GM19035 (cell line): Measurements from ENCODE around the gene MTAP.
"Not testable (repeated sequence)": the region's sequence is repeated elsewhere in the genome, so short reads cannot be mapped to it uniquely, and the experiment has no call there.

ENCODE experiments used
- ATAC-seq: cut with Tn5 transposase; IDR thresholded peaks from one replicate; pipeline ENCODE4 v1.9.1; 2021; ENCODE audit not compliant: unreplicated experiment

Gene MTAP

DNA sequence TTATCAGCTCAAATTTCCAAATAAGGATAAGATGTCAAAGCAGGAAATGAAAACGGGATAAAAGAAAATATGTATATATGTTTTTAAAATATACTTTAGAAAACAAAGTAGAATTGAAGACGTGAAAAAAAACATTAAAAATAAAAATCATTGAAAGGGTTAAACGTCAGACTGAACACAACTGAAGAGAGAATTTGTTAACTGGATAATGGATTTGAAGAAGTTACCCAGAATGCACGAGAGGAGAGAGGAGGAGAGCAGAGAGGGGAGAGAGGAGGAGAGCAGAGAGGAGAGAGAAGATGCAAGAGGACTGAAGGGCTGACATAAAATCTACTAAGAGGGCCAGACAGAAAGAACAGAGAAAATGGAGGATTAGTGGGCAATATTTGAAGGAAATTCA lies 103.8 kb downstream of the MTAP start:
- ATAC-seq: no peak

DNA sequence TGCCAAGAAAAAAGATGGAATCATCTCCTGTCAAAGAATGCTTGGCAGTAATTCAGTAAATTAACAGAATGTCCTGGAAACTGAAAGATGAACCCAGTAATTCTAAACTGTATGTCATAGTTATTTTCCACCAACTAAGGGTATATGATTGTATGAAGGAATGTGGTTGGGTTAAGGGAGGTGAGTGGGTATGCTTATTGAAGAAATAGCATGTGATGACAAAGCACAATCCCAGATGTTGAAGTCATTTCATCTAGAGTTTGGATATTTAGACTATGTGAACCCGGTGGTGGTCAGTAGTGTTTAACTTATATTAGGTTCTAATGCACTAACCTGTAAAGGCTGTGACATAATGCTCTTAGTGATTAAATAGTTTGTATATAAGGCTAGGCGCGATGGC lies 104.4 kb downstream of the MTAP start:
- ATAC-seq: no peak

DNA sequence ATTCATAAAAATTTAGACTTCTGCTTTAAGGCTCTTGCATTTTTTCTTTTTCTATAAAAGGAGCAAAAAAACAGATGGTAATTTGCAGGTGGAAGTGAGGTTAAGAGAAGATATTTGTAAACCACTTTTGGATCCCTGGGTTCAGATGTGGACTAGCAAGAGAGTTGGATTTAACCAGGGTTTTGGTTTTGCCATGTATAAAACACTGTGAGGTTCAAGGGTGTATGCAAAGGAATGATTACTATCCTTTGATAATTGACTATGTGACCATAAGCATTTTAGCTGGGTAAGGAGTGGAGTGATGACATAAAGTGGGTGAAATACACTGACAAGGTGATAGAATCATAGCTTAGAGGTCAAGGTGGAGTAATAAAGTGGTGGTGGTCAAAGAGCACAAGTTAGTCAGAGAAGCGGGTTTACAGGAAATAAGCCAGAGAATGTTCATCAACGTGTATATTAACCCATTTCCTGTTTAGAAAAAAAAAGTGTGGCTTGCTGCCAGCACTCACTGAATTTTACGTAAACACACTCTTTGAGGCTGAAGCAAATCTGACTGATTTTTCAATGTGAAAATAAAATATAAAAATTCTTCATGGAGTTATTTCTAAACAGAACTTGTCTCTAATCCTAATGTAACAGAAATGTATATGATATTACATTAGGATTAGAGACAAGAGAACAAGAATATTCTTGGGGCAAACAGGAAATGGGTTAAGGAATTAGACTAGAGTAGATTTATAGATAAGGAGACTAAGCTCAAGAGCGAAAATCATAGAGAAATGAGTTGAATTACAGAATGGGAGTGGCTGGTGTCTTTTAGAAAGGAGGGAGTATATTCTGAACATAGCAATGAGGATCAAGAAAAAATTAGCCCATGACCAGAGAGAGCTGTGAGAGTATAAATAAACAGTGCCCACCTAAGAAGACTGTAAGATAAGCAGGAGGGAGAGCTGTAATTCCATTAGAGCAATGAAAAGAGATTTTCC lies 117.2 kb downstream of the MTAP start:
- ATAC-seq: peak; percentile 85

DNA sequence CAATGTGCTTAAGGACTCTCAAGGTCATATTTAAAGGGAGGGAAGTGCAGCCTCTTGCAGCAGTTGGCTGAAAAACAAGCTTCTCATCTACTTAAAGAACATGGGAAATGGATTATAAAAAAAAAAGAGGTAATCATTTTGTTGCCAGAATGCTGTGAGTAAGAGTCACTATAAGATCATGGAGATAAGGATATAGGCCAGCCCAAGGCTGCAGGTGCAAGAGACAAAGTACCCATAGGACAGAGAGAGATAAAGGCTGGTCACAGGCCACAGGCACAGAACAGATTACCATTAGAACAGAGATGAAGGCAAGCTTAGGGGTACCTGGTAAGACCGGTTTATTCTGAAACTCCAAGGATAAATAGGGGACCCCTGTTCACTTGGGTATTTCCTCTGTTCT lies 121.3 kb downstream of the MTAP start:
- ATAC-seq: no peak

GRCh38 chr9:21927752-21928151 lies 125.3 kb downstream of the MTAP start:
- no peak for ATAC-seq

- no peak for ATAC-seq
Observed at GRCh38 chr9:21931428-21931827, 129.0 kb downstream of the MTAP start.

- ATAC-seq: no peak
Observed at GRCh38 chr9:21933281-21933680, 130.8 kb downstream of the MTAP start.

DNA sequence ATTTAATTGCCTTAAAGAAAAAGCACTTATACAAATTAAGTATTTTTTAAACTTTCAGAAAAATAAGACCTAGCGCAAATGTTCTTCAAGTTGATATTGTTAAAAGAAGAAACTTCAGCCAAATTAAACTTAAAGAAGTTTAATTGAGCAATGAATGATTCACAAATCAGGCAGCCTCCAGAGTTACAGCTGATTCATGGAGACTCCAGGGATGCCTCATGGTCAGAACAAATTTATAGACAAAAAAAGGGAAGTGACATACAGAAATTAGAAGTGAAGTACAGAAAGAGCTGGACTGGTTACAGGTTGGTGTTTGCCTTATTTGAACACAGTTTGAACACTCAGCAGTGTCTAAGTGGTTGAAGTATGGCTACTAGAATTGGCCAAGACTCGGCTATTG lies 131.4 kb downstream of the MTAP start:
- ATAC-seq: no peak

DNA sequence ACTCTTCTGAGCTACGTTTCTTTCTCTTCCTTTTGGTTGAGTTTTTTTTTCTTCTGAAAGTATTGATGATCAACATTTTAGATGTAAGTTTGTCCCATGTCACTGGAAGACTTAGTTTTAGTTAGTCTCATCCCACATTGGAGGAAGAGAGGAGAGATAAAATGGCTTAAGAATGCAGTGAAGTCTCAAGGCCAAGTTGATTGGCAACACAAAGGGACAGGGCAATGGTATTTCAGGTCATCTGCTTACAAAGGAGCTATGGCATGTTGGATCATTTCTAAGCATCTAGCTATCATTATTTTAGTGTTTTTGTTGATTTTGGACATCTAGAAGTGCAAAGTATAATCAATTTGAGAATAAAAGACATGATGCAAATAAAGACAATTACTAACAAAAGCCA lies 133.2 kb downstream of the MTAP start:
- no peak for ATAC-seq

DNA sequence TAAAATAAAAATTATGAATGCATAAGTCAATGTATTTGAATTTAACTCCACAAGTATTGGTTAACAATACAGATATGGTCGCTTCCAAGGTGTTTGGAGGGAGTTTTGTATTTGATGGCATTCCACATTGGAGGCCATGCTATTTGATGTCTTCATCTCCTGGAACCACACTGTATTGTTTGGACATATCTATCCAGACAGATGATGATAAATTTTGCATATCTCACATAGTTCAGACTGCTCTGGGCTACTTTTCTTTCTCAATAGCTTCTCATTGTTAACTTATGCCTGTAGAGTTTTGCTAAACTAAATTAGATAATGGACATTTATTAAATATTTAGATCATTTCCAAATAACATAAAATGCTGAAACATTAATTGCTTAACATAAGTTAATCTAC lies 133.7 kb downstream of the MTAP start:
- ATAC-seq: no peak

GRCh38 chr9:21941337-21941995 lies 139.0 kb downstream of the MTAP start:
- no peak for ATAC-seq

- no peak for ATAC-seq
Observed at GRCh38 chr9:21943464-21943863, 141.0 kb downstream of the MTAP start.

GRCh38 chr9:21945606-21946005 lies 143.2 kb downstream of the MTAP start:
- ATAC-seq: no peak

DNA sequence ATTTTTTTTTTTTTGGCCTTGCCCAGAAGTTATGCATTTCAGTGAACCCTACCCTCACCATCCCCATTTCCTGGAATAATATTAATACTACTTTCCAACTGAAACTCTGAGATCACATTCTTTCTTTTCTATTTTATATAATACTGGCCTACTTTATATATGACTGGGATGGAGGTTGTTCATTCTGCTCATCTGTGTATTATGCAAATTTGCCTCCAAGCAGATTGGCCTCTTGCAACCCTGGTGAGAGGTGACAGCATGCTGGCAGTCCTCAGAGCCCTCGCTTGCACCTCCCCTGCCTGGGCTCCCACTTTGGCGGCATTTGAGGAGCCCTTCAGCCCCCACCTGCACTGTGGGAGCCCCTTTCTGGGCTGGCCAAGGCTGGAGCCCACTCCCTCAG lies 156.4 kb downstream of the MTAP start:
- no peak for ATAC-seq

- ATAC-seq: not testable (repeated sequence)
Observed at GRCh38 chr9:21959268-21959667, 156.8 kb downstream of the MTAP start.

GRCh38 chr9:21961569-21961968 lies 159.1 kb downstream of the MTAP start:
- no peak for ATAC-seq

GRCh38 chr9:21964925-21965385 lies 162.5 kb downstream of the MTAP start:
- peak; percentile 61 for ATAC-seq

- peak; percentile 90 for ATAC-seq
Observed at GRCh38 chr9:21965401-21965951, 163.0 kb downstream of the MTAP start.

DNA sequence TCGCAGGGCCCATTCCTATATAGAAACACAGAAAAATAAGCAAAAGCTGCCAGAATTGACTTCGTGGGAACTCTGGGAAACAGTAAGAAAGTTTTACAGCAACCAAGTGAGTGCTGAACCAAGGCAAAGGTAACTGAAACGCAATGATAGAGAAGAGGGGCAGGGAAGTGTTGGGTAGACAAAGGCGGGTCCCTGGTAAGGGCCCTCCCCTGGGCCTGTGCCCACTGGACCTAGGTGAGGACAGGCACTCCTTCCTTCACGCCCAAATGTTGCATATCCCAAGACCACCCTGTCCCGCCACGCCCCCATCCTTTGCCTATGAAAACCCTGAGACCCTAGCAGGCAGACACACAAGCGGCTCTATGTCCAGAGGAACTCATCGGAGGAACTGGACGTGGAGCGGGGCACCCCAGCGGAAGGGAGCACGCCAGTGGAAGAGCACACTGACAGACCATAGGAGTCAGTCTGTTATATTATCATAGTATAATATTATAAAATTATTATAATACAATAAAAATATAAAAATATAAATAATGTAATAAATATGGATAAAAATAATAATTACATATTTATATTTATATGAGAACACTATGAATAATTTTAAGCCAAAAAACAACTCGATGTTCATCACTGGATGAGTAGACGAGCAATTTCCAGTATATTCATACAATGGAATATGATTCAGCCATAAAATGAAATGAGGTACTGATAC lies 163.9 kb downstream of the MTAP start:
- ATAC-seq: no peak

GRCh38 chr9:21967169-21967568 lies 164.7 kb downstream of the MTAP start:
- no peak for ATAC-seq

GRCh38 chr9:21967702-21968101 lies 165.3 kb downstream of the MTAP start:
- ATAC-seq: no peak
